ENCODE measurements around the gene C1orf232. TPM values are rescaled to one million over a fixed set of nuclear protein-coding genes. Genes with fewer than 3 reads are reported as not detected.

The C1orf232 gene
- total and polyA plus RNA-seq, 2 experiments from 2014 or later: not detected

- TF ChIP-seq ZNF462 (CRISPR knock-in tag; IDR thresholded peaks at IDR 0.05) (no peak), NANOG (IDR thresholded peaks at IDR 0.05; ENCODE audit: borderline replicate concordance) (no peak), ZNF331 (CRISPR knock-in tag; IDR thresholded peaks at IDR 0.05; ENCODE audit: low read depth) (no peak), POLR2AphosphoS5 (IDR thresholded peaks at IDR 0.05; ENCODE audit: low read depth) (no peak)
Observed at GRCh38 chr1:26125382-26125781, 43.4 kb downstream of the C1orf232 start (continued).

GRCh38 chr1:26124418-26125331 lies 44.1 kb downstream of the C1orf232 start:
- Mint-ChIP-seq H3K36me3 (ENCODE audit: low read depth) (no peaks in the 10 kb centered on the region), H3K4me3 (no peak overlapping the region), H3K27ac (no peak overlapping the region), H3K4me1 (peaks cover 11% of the 10 kb centered on the region; the same call in 2 of the 3 replicates), H3K9me3 (no peaks in the 10 kb centered on the region), H3K27me3 (ENCODE audit: insufficient read depth, low read depth, poor library complexity) (no peaks in the 10 kb centered on the region)
- H3F3A ChIP-seq (replicated peaks; ENCODE audit: low read depth): no peaks in the 10 kb centered on the region
- no peaks in the 10 kb centered on the region for H3K36me3 ChIP-seq (ENCODE audit: insufficient read depth)
- H3K27ac ChIP-seq (ENCODE audit: low read depth): no peak overlapping the region
- no peaks in the 10 kb centered on the region; the same call in 1 of the 2 replicates for H4K20me1 ChIP-seq (replicated peaks; ENCODE audit: insufficient read depth)
- H3K4me2 ChIP-seq: no peak overlapping the region
- no peaks in the 10 kb centered on the region for H3K79me2 ChIP-seq (replicated peaks; ENCODE audit: insufficient read depth)
- no peak for ATAC-seq
- no peaks in the 10 kb centered on the region for H3K4me1 ChIP-seq (ENCODE audit: insufficient read depth)
- H2AFZ ChIP-seq: no peak overlapping the region
- no peak for DNase-seq (ENCODE audit: low spot score)
- no peaks in the 10 kb centered on the region for H3K9me2 ChIP-seq (ENCODE audit: insufficient read depth)
- H3K27me3 ChIP-seq (ENCODE audit: insufficient read depth): no peaks in the 10 kb centered on the region
- no peak overlapping the region for H3K4me3 ChIP-seq
- TF ChIP-seq STAT1 (IDR thresholded peaks at IDR 0.05; ENCODE audit: unreplicated experiment): no peak
- no peak for TF ChIP-seq ZNF331 (CRISPR knock-in tag; IDR thresholded peaks at IDR 0.05; ENCODE audit: low read depth)
- no peak for TF ChIP-seq ZNF462 (CRISPR knock-in tag; IDR thresholded peaks at IDR 0.05)
- no peak for TF ChIP-seq EZH2 (IDR thresholded peaks at IDR 0.05; ENCODE audit: low read depth, unreplicated experiment)
- TF ChIP-seq JUNB (IDR thresholded peaks at IDR 0.05; ENCODE audit: unreplicated experiment): no peak
